ENCODE measurements around the gene PLEKHG4B. TPM values are rescaled to one million over a fixed set of nuclear protein-coding genes. Genes with fewer than 3 reads are reported as not detected.
"Not testable (repeated sequence)": the region's sequence is repeated elsewhere in the genome, so short reads cannot be mapped to it uniquely, and the experiment has no call there.

The PLEKHG4B gene
- total RNA-seq, 2 donors from 2014 or later, result 8.9 to 14.4 TPM

DNA sequence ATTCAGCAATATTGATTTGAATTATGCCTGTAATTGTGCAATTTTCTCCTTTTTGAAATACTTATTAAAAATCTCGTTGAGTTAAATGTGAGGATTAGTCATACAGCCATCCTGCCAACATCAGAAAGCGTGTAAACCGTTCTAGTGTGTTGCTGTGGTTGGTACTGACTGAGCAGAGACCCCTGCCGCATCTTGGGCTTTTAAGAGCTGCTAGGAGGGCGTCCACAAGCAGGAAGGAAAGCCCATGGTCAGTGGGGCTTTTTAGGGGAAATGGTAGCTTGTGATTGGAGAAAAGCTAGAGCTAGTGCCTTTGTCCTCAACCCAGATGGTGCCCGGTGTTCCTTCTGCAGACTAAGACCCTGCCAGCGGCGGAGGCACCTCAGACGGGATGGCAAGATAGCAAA, 127.5 kb downstream of the PLEKHG4B start:
- peak overlapping the region; percentile 98 to 100 for H3K4me3 ChIP-seq
- no peaks in the 10 kb centered on the region for H3K4me1 ChIP-seq (replicated peaks)
- H3K36me3 ChIP-seq, result no peaks in the 10 kb centered on the region
- no peaks in the 10 kb centered on the region for H3K9me3 ChIP-seq
- WGBS, result 30% methylated on average over 9 of the region's 9 CpGs
- H3K27me3 ChIP-seq (replicated peaks; ENCODE audit: insufficient read depth), result no peaks in the 10 kb centered on the region
- DNase-seq (ENCODE audit: low spot score), result no peak
- TF ChIP-seq POLR2A (IDR thresholded peaks at IDR 0.05), result no peak
- TF ChIP-seq, protein P1, sequence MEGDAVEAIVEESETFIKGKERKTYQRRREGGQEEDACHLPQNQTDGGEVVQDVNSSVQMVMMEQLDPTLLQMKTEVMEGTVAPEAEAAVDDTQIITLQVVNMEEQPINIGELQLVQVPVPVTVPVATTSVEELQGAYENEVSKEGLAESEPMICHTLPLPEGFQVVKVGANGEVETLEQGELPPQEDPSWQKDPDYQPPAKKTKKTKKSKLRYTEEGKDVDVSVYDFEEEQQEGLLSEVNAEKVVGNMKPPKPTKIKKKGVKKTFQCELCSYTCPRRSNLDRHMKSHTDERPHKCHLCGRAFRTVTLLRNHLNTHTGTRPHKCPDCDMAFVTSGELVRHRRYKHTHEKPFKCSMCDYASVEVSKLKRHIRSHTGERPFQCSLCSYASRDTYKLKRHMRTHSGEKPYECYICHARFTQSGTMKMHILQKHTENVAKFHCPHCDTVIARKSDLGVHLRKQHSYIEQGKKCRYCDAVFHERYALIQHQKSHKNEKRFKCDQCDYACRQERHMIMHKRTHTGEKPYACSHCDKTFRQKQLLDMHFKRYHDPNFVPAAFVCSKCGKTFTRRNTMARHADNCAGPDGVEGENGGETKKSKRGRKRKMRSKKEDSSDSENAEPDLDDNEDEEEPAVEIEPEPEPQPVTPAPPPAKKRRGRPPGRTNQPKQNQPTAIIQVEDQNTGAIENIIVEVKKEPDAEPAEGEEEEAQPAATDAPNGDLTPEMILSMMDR (IDR thresholded peaks at IDR 0.05), result no peak
- no peak for TF ChIP-seq POLR2AphosphoS5 (IDR thresholded peaks at IDR 0.05)
- H3K27ac ChIP-seq, result peak overlapping the region; percentile 81 to 87
- intact Hi-C loops (cut with DNase I), result no loop called here

DNA sequence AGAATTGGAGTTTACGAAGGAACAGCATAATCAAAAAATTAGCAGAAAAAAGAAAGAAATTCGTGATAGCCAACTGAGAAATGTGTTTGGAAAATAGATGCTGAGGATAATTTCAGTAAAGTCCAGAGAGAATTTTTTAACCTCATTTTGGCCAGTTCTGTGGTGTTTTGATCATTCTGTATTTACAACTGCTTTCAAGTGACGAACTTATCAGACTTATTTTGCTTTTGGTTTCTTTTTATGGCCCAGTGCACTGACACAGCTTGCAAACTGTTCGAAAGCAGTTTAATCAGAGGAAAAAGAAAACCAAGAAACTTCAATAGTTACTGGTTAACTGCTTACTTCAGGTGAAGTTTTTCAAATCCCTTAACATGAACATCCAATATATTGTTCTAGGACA, 128.0 kb downstream of the PLEKHG4B start:
- no peaks in the 10 kb centered on the region for H3K27me3 ChIP-seq (replicated peaks; ENCODE audit: insufficient read depth)
- intact Hi-C loops (cut with DNase I), result no loop called here
- H3K9me3 ChIP-seq, result no peaks in the 10 kb centered on the region
- no peaks in the 10 kb centered on the region for H3K36me3 ChIP-seq
- peak overlapping the region; percentile 98 to 100 for H3K4me3 ChIP-seq
- DNase-seq (ENCODE audit: low spot score), result no peak
- 52% methylated on average over 4 of the region's 4 CpGs for WGBS
- H3K27ac ChIP-seq, result peak overlapping the region; percentile 81 to 87
- H3K4me1 ChIP-seq (replicated peaks), result no peaks in the 10 kb centered on the region
- TF ChIP-seq POLR2AphosphoS5 (IDR thresholded peaks at IDR 0.05) (no peak), POLR2A (IDR thresholded peaks at IDR 0.05) (no peak)
- TF ChIP-seq, protein P1 (IDR thresholded peaks at IDR 0.05), result no peak

DNA sequence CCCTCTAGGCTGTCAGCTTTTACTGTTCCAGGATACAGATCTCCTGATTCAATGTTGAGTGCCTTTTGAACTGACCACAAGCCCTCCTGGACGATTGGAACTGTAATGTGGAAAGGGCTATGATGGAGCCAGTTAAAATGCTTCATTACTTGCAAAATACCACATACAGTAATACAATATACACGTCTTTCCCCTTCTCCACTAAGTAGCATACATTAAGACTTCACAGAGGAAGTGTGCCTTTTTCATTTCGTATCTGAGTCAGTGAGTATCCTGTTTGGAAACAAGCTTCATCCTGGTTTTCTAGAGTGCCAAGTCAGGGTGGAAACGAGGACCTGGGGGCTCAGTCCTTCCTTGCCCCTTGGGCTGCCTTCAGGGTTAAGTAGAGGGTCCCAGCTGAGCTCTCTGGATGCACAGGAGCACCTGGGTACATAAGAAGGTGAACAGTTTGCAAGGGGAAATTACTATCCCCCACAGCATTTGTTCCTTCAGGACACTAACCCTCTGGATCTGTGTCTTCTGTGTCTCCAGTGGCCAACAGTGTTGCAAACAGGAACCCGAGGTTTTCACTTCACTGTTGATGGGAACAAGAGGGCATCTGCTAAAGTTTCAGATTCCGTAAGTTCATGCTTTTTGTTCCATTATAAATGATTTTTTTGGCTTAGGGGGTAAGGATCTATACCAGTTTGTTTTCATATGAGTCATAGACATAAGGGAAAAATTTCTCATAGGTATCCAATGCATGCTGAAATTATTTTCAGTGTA, 131.2 kb downstream of the PLEKHG4B start:
- intact Hi-C loops (cut with DNase I); DNase-seq (ENCODE audit: low spot score); H3K9me3 ChIP-seq; H3K27ac ChIP-seq; H3K27me3 ChIP-seq (replicated peaks; ENCODE audit: insufficient read depth); H3K4me1 ChIP-seq (replicated peaks); H3K36me3 ChIP-seq; H3K4me3 ChIP-seq: not testable (repeated sequence)
- WGBS, result 68% methylated on average over 6 of the region's 6 CpGs

DNA sequence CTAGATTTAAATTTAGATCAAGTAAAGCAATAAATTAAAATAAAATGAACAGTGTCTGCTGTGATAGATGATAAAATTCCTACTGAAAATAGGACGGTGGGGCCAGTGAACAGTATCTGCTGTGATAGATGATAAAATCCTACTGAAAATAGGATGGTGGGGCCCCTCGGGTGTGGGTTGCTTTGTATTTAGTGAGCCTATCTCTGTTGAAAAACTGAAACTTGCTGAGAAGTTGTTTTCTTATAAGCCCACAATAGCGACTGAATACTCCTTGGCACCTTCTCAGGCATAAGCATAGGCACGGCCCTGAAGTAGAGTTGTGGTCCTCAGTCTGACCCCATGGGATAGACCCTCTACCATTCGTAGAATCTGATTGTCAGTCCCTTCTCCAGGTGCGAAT, 131.8 kb downstream of the PLEKHG4B start:
- Histone ChIP-seq H3K4me1 (replicated peaks) (no peaks in the 10 kb centered on the region), H3K36me3 (no peaks in the 10 kb centered on the region), H3K27me3 (replicated peaks; ENCODE audit: insufficient read depth) (no peaks in the 10 kb centered on the region), H3K4me3 (no peak overlapping the region), H3K9me3 (no peaks in the 10 kb centered on the region), H3K27ac (no peak overlapping the region)
- intact Hi-C loops (cut with DNase I), result no loop called here
- TF ChIP-seq, protein P1 (IDR thresholded peaks at IDR 0.05), result no peak
- TF ChIP-seq POLR2A (IDR thresholded peaks at IDR 0.05), result no peak
- no peak for TF ChIP-seq POLR2AphosphoS5 (IDR thresholded peaks at IDR 0.05)
- DNase-seq (ENCODE audit: low spot score), result no peak
- WGBS, result 81% methylated on average over 6 of the region's 6 CpGs

DNA sequence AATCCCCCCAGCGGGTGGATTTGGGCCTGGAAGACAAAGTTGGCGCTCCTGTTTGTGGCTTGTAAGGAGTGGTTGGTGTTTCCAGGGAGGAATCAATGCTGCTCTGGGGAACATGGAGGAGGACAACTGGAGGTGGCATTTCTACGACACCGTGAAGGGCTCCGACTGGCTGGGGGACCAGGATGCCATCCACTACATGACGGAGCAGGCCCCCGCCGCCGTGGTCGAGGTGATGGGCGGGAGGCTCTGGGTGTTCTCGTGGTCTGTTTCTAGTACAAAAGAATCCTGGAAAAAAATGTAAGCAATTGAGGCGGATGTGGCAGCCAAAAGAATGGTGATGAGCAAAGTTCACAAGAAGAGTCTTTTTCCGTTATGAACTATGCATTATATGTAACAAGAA, 133.4 kb downstream of the PLEKHG4B start:
- no peaks in the 10 kb centered on the region for H3K27me3 ChIP-seq (replicated peaks; ENCODE audit: insufficient read depth)
- no peak overlapping the region for H3K4me3 ChIP-seq
- DNase-seq (ENCODE audit: low spot score), result no peak
- H3K27ac ChIP-seq, result no peak overlapping the region
- H3K9me3 ChIP-seq, result no peaks in the 10 kb centered on the region
- H3K36me3 ChIP-seq, result no peaks in the 10 kb centered on the region
- intact Hi-C loops (cut with DNase I), result no loop called here
- TF ChIP-seq POLR2AphosphoS5 (IDR thresholded peaks at IDR 0.05) (no peak), POLR2A (IDR thresholded peaks at IDR 0.05) (no peak)
- TF ChIP-seq, protein P1 (IDR thresholded peaks at IDR 0.05), result no peak
- 96% methylated on average over 14 of the region's 14 CpGs for WGBS
- no peaks in the 10 kb centered on the region for H3K4me1 ChIP-seq (replicated peaks)

DNA sequence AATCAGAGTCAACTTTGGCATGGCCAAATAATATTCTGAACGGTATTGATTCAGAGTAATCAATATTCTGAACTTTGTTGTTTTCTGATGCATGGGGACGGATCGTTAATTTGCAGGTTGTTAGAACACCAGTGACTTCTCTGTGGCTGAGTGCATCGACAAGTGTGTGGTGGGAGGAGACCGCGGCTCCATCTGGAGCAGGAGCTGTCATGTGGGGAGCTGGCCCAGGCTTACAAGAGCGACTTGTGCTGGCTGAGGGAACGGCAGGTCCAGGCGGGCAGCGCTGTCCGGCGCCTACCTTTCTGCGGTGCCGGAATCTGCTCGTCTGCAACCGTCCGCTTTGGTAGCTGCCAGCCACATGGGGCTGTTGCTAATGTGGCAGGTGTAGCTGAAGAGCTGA, 135.4 kb downstream of the PLEKHG4B start:
- H3K9me3 ChIP-seq; H3K36me3 ChIP-seq; intact Hi-C loops (cut with DNase I); H3K27me3 ChIP-seq (replicated peaks; ENCODE audit: insufficient read depth); DNase-seq (ENCODE audit: low spot score); H3K4me3 ChIP-seq; H3K27ac ChIP-seq; H3K4me1 ChIP-seq (replicated peaks): not testable (repeated sequence)
- WGBS, result 96% methylated on average over 17 of the region's 17 CpGs
